HCT116 (cell line): ENCODE measurements around the gene FAM234B. TPM values are rescaled to one million over a fixed set of nuclear protein-coding genes. Genes with fewer than 3 reads are reported as not detected.
A peak's percentile ranks its signal among the peaks of the same experiment; 100 is the strongest.

Source experiments
- ATAC-seq: fragments of 200-7000 bp; cut with Tn5 transposase; 2 replicates; pipeline ENCODE4 v1.9.1; 2020; ENCODE audit warnings: mild to moderate bottlenecking, moderate library complexity
- Bru-seq: library from RNA; stranded (reverse); fragments of 400-500 nt; gene quantifications from one replicate; lab custom pipeline; 2021; lab: Mats Ljungman, UMichigan
- BruChase-seq, 2 experiments: library from RNA; stranded (reverse); fragments of 400-500 nt; gene quantifications; one replicate each; lab custom pipeline; 2021; lab: Mats Ljungman, UMichigan
- BruUV-seq: library from RNA; stranded (reverse); fragments of 400-500 nt; replicated peaks from 2 replicates; lab custom pipeline; 2021; lab: Mats Ljungman, UMichigan
- CTCF ChIA-PET: fragments of 300-600 bp; sonication (Branson Sonifier 250); formaldehyde crosslinking; loops from one replicate; lab custom pipeline; 2021; ENCODE audit warnings: antibody characterized with exemption; lab: Charles Lee
- POLR2A ChIA-PET: fragments of 300-600, 350-600 bp; sonication (Branson Sonifier 250); formaldehyde crosslinking; loops from one replicate; lab custom pipeline; 2021; ENCODE audit warnings: antibody characterized with exemption; lab: Charles Lee
- RAD21 ChIA-PET, 2 experiments: fragments of 300-600 bp; sonication (Branson Sonifier 250); formaldehyde crosslinking; loops; one replicate each; lab custom pipeline; 2023; ENCODE audit warnings: low total read pairs in 2 of 2; ENCODE audit not compliant: uncharacterized antibody in 2 of 2, unreplicated experiment in 2 of 2, low non-redundant PET in 1 of 2; lab: Charles Lee
- DNase-seq: peaks from one replicate; pipeline ENCODE4 v3.0.0-alpha.2; 2010; ENCODE audit warnings: low read depth, low spot score
- H2AFZ ChIP-seq: fragments of 200-600 bp; shearing (Covaris generic), sonication (generic); 2 replicates; pipeline ENCODE4 v1.6.1; 2017; ENCODE audit warnings: low read depth, mixed run types, mixed read lengths, antibody characterized with exemption, low read length; ENCODE audit not compliant: poor library complexity, severe bottlenecking
- H3K27ac ChIP-seq: 2 replicates; pipeline ENCODE4 v1.5.1; 2012; ENCODE audit warnings: low read depth, low read length
- H3K27me3 ChIP-seq: fragments of 200-600 bp; sonication (generic); 2 replicates; pipeline ENCODE4 v1.6.1; 2016; ENCODE audit warnings: mixed run types, low read length, mixed read lengths; ENCODE audit not compliant: insufficient read depth
- H3K36me3 ChIP-seq, 2 experiments: fragments of 200-500 bp in 1 of 2; fragments of 200-600 bp in 1 of 2; sonication (Bioruptor generic) in 1 of 2; sonication (generic) in 1 of 2; 2 replicates each; pipeline versions ENCODE4 v1.5.1 to v1.6.1; 2014 to 2016; ENCODE audit warnings: low read length in 2 of 2, inconsistent platforms in 1 of 2, mixed read lengths in 1 of 2, mixed run types in 1 of 2; ENCODE audit not compliant: insufficient read depth in 2 of 2, control insufficient read depth in 1 of 2
- H3K4me1 ChIP-seq, 2 experiments: fragments of 200-600 bp in 1 of 2; sonication (generic) in 1 of 2; 2 replicates each; pipeline versions ENCODE4 v1.5.1 to v1.6.1; 2012 to 2017; ENCODE audit warnings: low read length in 2 of 2, inconsistent platforms in 1 of 2, mild to moderate bottlenecking in 1 of 2, mixed read lengths in 1 of 2, mixed run types in 1 of 2, moderate library complexity in 1 of 2; ENCODE audit not compliant: insufficient read depth in 2 of 2, control insufficient read depth in 1 of 2
- H3K4me2 ChIP-seq: fragments of 200-600 bp; sonication (generic); 2 replicates; pipeline ENCODE4 v1.6.1; 2017; ENCODE audit warnings: mixed run types, low read length, mixed read lengths
- H3K4me3 ChIP-seq, 2 experiments: fragments of 200-600 bp in 1 of 2; sonication (generic) in 1 of 2; replicated peaks in 1 of 2; 2 replicates each; pipeline ENCODE4 v1.5.1; 2011 to 2016; ENCODE audit warnings: low read length in 2 of 2, control low read depth in 1 of 2, low read depth in 1 of 2, mild to moderate bottlenecking in 1 of 2, mixed read lengths in 1 of 2, mixed run types in 1 of 2
- H3K79me2 ChIP-seq: fragments of 200-600 bp; sonication (generic); 2 replicates; pipeline ENCODE4 v1.6.1; 2017; ENCODE audit warnings: mild to moderate bottlenecking, mixed run types, low read length, moderate library complexity, mixed read lengths; ENCODE audit not compliant: insufficient read depth
- H3K9ac ChIP-seq: fragments of 200-600 bp; sonication (generic); 2 replicates; pipeline ENCODE4 v1.6.1; 2016; ENCODE audit warnings: low read length, mixed read lengths
- H3K9me2 ChIP-seq: fragments of 200-600 bp; sonication (generic), shearing (Covaris generic); 2 replicates; pipeline ENCODE4 v1.6.1; 2017; ENCODE audit warnings: mixed run types, mild to moderate bottlenecking, moderate library complexity; ENCODE audit not compliant: insufficient read depth
- H3K9me3 ChIP-seq, 2 experiments: fragments of 200-500 bp in 1 of 2; fragments of 200-600 bp in 1 of 2; sonication (Bioruptor generic) in 1 of 2; sonication (generic) in 1 of 2; 2 replicates each; pipeline ENCODE4 v1.6.1; 2014 to 2017; ENCODE audit warnings: low read length in 2 of 2, mixed read lengths in 2 of 2, inconsistent platforms in 1 of 2, low read depth in 1 of 2, mild to moderate bottlenecking in 1 of 2, mixed run types in 1 of 2, moderate library complexity in 1 of 2; ENCODE audit not compliant: control insufficient read depth in 1 of 2, insufficient read depth in 1 of 2
- H4K20me1 ChIP-seq: fragments of 200-600 bp; sonication (generic), shearing (Covaris generic); 2 replicates; pipeline ENCODE4 v1.6.1; 2017; ENCODE audit warnings: mixed run types, mild to moderate bottlenecking, moderate library complexity; ENCODE audit not compliant: insufficient read depth
- EGR1 ChIP-seq: IDR thresholded peaks from 2 replicates; pipeline ENCODE4 v1.6.1; 2012; ENCODE audit warnings: low read depth
- POLR2A ChIP-seq: IDR thresholded peaks from 2 replicates; pipeline ENCODE4 v1.7.0; 2011; ENCODE audit warnings: borderline replicate concordance; ENCODE audit not compliant: insufficient read depth, insufficient read length; ENCODE audit errors: extremely low read depth
- POLR2AphosphoS5 ChIP-seq: IDR thresholded peaks from 2 replicates; pipeline ENCODE4 v1.6.1; 2011; ENCODE audit warnings: mild to moderate bottlenecking, low read depth, low read length, moderate library complexity
- YY1 ChIP-seq: IDR thresholded peaks from 2 replicates; pipeline ENCODE4 v1.6.1; 2011; ENCODE audit warnings: low read length, low read depth, moderate library complexity, mild to moderate bottlenecking; ENCODE audit not compliant: insufficient replicate concordance; ENCODE audit errors: extremely low read depth
- intact Hi-C: fragments of 100-400 bp; cut with micrococcal nuclease; formaldehyde crosslinking; loops from 2 replicates; pipeline ENCODE4 v1.10.0; 2022
- long read RNA-seq: library from polyadenylated mRNA; unstranded; transcript quantifications from one replicate; pipeline ENCODE4 v2.0.0, GENCODE V29; 2021; ENCODE audit not compliant: unreplicated experiment
- polyA plus RNA-seq: library from polyadenylated mRNA; unstranded; fragments of >200 nt; gene quantifications from 2 replicates; pipeline ENCODE4 v1.2.1, GENCODE V29; 2012; ENCODE audit warnings: missing spikeins
- total RNA-seq: library from RNA; stranded (reverse); gene quantifications from one replicate; pipeline ENCODE4 v1.2.1, GENCODE V29; 2021; ENCODE audit not compliant: unreplicated experiment
- TF ChIP-seq, protein P1 (sequence below): IDR thresholded peaks from 2 replicates; pipeline ENCODE4 v1.6.1; 2012

Gene FAM234B, protein sequence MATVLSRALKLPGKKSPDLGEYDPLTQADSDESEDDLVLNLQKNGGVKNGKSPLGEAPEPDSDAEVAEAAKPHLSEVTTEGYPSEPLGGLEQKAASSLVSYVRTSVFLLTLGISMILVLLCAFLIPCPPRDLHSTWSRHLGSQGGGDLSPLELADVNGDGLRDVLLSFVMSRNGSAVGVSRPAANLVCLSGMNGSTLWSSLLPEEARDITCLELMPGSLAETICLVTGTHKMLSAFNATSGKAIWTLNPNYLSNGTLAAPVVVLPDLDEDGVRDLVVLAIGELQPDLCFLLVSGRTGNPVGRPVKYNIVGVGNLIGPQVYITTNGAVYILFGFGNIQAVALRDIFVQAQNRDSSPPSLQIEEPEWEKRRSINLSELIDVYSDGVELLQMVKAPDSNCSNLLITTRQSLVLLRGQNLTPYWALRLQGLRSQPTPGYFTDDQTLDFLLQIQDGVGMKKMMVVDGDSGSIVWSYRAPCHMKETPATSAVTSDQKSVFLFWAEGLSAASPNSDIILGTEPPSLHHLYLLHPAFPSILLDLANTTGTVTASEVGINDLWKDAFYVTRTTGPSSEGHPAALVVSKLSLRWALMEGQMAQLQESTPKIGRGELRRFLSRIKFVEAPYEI
- 15.9 TPM for total RNA-seq
- 10.5 and 11.8 TPM in 2 replicates for polyA plus RNA-seq
- percentile 53 among the genes with signal in this experiment for Bru-seq, nascent RNA
- percentile 73 among the genes with signal in this experiment for BruChase-seq, experiment 1, labeled RNA remaining after a 6-hour chase
- BruChase-seq, experiment 2, labeled RNA remaining after a 2-hour chase, result percentile 63 among the genes with signal in this experiment
- long read RNA-seq, full-length matches to known transcripts, result 11 of 22 reads
- long read RNA-seq, partial matches to known transcripts, result 2 of 22 reads
- long read RNA-seq, other reads (novel, unspliced or antisense), result 9 of 22 reads

DNA sequence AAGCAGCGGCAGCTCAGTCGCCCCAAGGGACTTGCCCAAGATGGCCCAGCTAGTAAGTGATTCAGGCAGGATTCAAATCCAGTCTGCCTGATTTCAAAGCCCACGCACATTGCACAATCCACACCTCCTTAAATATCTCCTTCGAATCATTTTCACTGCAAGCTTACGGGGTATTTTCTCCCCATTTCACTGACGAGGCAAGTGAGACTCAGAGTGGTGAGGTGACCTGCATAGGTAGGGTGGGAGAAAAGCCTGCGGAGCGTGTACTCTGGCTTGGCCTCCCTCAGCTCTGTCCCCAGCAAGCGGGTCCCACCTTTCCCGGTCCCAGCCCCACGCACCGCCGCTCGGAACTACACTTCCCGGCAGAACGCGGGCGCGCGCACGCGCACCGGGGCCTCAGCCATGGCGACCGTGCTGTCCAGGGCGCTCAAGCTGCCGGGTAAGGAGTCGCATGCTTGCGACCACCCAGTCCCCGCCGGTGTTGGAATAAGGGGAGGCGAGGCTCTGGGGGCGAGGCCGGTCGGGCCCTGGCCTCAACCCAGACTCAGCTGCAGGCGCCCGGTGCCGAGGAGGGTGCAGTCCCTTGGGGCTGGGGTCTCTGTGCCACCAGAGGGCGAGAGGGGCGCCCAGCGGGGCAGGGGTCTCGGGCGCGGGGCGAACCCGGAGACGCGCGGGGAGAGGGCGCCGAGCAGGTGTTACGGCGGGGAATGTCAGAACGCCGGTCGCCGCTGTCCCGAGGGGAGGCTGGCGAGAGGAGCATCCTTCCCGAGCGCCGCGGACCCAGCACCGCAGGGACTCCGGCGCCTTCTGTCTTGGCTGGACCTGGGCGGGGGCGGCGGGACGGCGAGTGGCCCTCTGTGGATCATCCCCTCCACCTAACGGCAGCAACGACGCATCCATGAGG lies at the start of gene FAM234B:
Gene FAM234B (plus strand): TSS at position 380 of the 904 bp plus-strand sequence. CDS start 23 bp downstream, at position 403.
- ChIA-PET RAD21 (interaction anchor here (0.7 to 0.9 kb wide), 2 partner anchors 168 to 1670 kb away, joined by 3 to 5 read pairs; no protein-coding TSS in a partner anchor), CTCF (interaction anchor here (1.2 to 1.5 kb wide), 3 partner anchors 19 to 232 kb away, joined by 3 read pairs; no protein-coding TSS in a partner anchor)
- H3K27ac ChIP-seq, result peak within 1 kb of the TSS; percentile 40; the same call in 1 of the 2 replicates

More for the DNA sequence above, at the start of gene FAM234B:
- H3K9me2 ChIP-seq, result no peaks in the 10 kb centered on the region
- no peaks in the 10 kb centered on the region for H4K20me1 ChIP-seq
- H3K36me3 ChIP-seq, result no peaks in the 10 kb centered on the region
- H2AFZ ChIP-seq, result peak within 1 kb of the TSS; percentile 71
- intact Hi-C loops, result no loop called here
- H3K4me2 ChIP-seq, result peak within 1 kb of the TSS; percentile 94
- H3K4me1 ChIP-seq, result peaks cover 5 to 14% of the 10 kb centered on the region in 2 experiments; a peak in 3 of 4 replicates
- DNase-seq, result peak; percentile 19
- H3K9ac ChIP-seq, result peak within 1 kb of the TSS; percentile 72
- peak; percentile 98 for ATAC-seq
- POLR2A ChIA-PET, result interaction anchor here (0.6 to 0.8 kb wide), 2 partner anchors 22 to 43 kb away, joined by 3 read pairs; no protein-coding TSS in a partner anchor
- no peaks in the 10 kb centered on the region for H3K9me3 ChIP-seq
- no peaks in the 10 kb centered on the region for H3K27me3 ChIP-seq
- peak within 1 kb of the TSS; percentile 93 to 96 for H3K4me3 ChIP-seq
- TF ChIP-seq, protein P1, sequence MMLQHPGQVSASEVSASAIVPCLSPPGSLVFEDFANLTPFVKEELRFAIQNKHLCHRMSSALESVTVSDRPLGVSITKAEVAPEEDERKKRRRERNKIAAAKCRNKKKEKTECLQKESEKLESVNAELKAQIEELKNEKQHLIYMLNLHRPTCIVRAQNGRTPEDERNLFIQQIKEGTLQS, result no peak
- TF ChIP-seq EGR1 (peak; percentile 59; the same call in 1 of the 2 replicates), POLR2AphosphoS5 (peak; percentile 56), POLR2A (peak; percentile 58), YY1 (peak; percentile 92)
- no TSS peak for BruUV-seq
- no peaks in the 10 kb centered on the region; the same call in 1 of the 2 replicates for H3K79me2 ChIP-seq
